Activated naive CD8-positive, alpha-beta T cell treated with anti-CD3 and anti-CD28 coated beads, Interleukin-2, amount 50 U/mL, for 24 hours (primary cell): ENCODE data around the gene PEPD.

ENCODE experiments used
- ATAC-seq: fragments of 150-1000 bp; cut with Tn5 transposase; one replicate; pipeline ENCODE4 v1.10.0; 2021
- DNase-seq: peaks from one replicate; pipeline ENCODE4 v3.0.0; 2021
- H3K27ac Mint-ChIP-seq: one replicate; pipeline ENCODE4 v1.8.0; 2021; ENCODE audit warnings: mild to moderate bottlenecking, mixed read lengths
- H3K27me3 Mint-ChIP-seq: one replicate; pipeline ENCODE4 v1.8.0; 2021; ENCODE audit warnings: mixed read lengths
- H3K36me3 Mint-ChIP-seq: one replicate; pipeline ENCODE4 v1.8.0; 2021; ENCODE audit warnings: low read depth, mixed read lengths
- H3K4me1 Mint-ChIP-seq: one replicate; pipeline ENCODE4 v1.8.0; 2021; ENCODE audit warnings: mixed read lengths
- H3K4me3 Mint-ChIP-seq: one replicate; pipeline ENCODE4 v1.8.0; 2021; ENCODE audit warnings: mild to moderate bottlenecking, moderate library complexity, mixed read lengths
- H3K9me3 Mint-ChIP-seq: one replicate; pipeline ENCODE4 v1.8.0; 2021; ENCODE audit warnings: mixed read lengths

Gene PEPD

GRCh38 chr19:33385956-33386355 is 135.6 kb downstream of the PEPD start:
- Mint-ChIP-seq H3K36me3 (peaks cover 8% of the 10 kb centered on the region), H3K4me3 (no peak overlapping the region), H3K4me1 (peaks cover 1% of the 10 kb centered on the region), H3K27me3 (no peaks in the 10 kb centered on the region), H3K27ac (no peak overlapping the region), H3K9me3 (no peaks in the 10 kb centered on the region)
- ATAC-seq (no peak), DNase-seq (no peak)

GRCh38 chr19:33384983-33385382 is 136.6 kb downstream of the PEPD start:
- no peak overlapping the region for H3K27ac Mint-ChIP-seq
- no peaks in the 10 kb centered on the region for H3K27me3 Mint-ChIP-seq
- DNase-seq: no peak
- no peak for ATAC-seq
- no peaks in the 10 kb centered on the region for H3K9me3 Mint-ChIP-seq
- H3K4me3 Mint-ChIP-seq: no peak overlapping the region
- H3K36me3 Mint-ChIP-seq: peaks cover 11% of the 10 kb centered on the region
- H3K4me1 Mint-ChIP-seq: peaks cover 2% of the 10 kb centered on the region

GRCh38 chr19:33383720-33384292 is 137.8 kb downstream of the PEPD start:
- H3K27ac Mint-ChIP-seq: no peak overlapping the region
- H3K9me3 Mint-ChIP-seq: no peaks in the 10 kb centered on the region
- H3K4me3 Mint-ChIP-seq: no peak overlapping the region
- no peak for DNase-seq
- ATAC-seq: no peak
- H3K36me3 Mint-ChIP-seq: peaks cover 21% of the 10 kb centered on the region
- no peaks in the 10 kb centered on the region for H3K27me3 Mint-ChIP-seq
- H3K4me1 Mint-ChIP-seq: peaks cover 8% of the 10 kb centered on the region

- Mint-ChIP-seq H3K9me3 (no peaks in the 10 kb centered on the region), H3K4me1 (peaks cover 16% of the 10 kb centered on the region), H3K36me3 (peaks cover 23% of the 10 kb centered on the region), H3K4me3 (no peak overlapping the region), H3K27ac (no peak overlapping the region), H3K27me3 (no peaks in the 10 kb centered on the region)
- DNase-seq (no peak), ATAC-seq (no peak)
Measured at GRCh38 chr19:33382982-33383381, 138.6 kb downstream of the PEPD start.

GRCh38 chr19:33382006-33382405 is 139.6 kb downstream of the PEPD start:
- Mint-ChIP-seq H3K4me3 (no peak overlapping the region), H3K9me3 (no peaks in the 10 kb centered on the region), H3K4me1 (peaks cover 25% of the 10 kb centered on the region), H3K27ac (no peak overlapping the region), H3K36me3 (peaks cover 24% of the 10 kb centered on the region), H3K27me3 (no peaks in the 10 kb centered on the region)
- DNase-seq (no peak), ATAC-seq (no peak)

GRCh38 chr19:33381101-33381500 is 140.5 kb downstream of the PEPD start:
- H3K4me1 Mint-ChIP-seq: peaks cover 34% of the 10 kb centered on the region
- no peak overlapping the region for H3K27ac Mint-ChIP-seq
- no peak overlapping the region for H3K4me3 Mint-ChIP-seq
- DNase-seq (no peak), ATAC-seq (no peak)
- no peaks in the 10 kb centered on the region for H3K9me3 Mint-ChIP-seq
- H3K27me3 Mint-ChIP-seq: no peaks in the 10 kb centered on the region
- peaks cover 26% of the 10 kb centered on the region for H3K36me3 Mint-ChIP-seq

- no peak overlapping the region for H3K4me3 Mint-ChIP-seq
- DNase-seq (no peak), ATAC-seq (no peak)
- H3K36me3 Mint-ChIP-seq: peaks cover 33% of the 10 kb centered on the region
- H3K4me1 Mint-ChIP-seq: peaks cover 52% of the 10 kb centered on the region
- no peak overlapping the region for H3K27ac Mint-ChIP-seq
- no peaks in the 10 kb centered on the region for H3K9me3 Mint-ChIP-seq
- no peaks in the 10 kb centered on the region for H3K27me3 Mint-ChIP-seq
Measured at GRCh38 chr19:33379151-33379829, 142.3 kb downstream of the PEPD start.

- Mint-ChIP-seq H3K27ac (no peak overlapping the region), H3K4me3 (no peak overlapping the region), H3K36me3 (peaks cover 30% of the 10 kb centered on the region), H3K27me3 (no peaks in the 10 kb centered on the region), H3K9me3 (no peaks in the 10 kb centered on the region), H3K4me1 (peaks cover 57% of the 10 kb centered on the region)
- DNase-seq (no peak), ATAC-seq (no peak)
Measured at GRCh38 chr19:33377586-33378475, 143.8 kb downstream of the PEPD start.

- no peak for DNase-seq
- no peaks in the 10 kb centered on the region for H3K27me3 Mint-ChIP-seq
- peaks cover 59% of the 10 kb centered on the region for H3K4me1 Mint-ChIP-seq
- no peak overlapping the region for H3K4me3 Mint-ChIP-seq
- H3K27ac Mint-ChIP-seq: no peak overlapping the region
- H3K9me3 Mint-ChIP-seq: no peaks in the 10 kb centered on the region
- peaks cover 30% of the 10 kb centered on the region for H3K36me3 Mint-ChIP-seq
- no peak for ATAC-seq
Measured at GRCh38 chr19:33376941-33377557, 144.5 kb downstream of the PEPD start.

- H3K9me3 Mint-ChIP-seq: no peaks in the 10 kb centered on the region
- H3K27ac Mint-ChIP-seq: no peak overlapping the region
- DNase-seq: no peak
- peaks cover 59% of the 10 kb centered on the region for H3K4me1 Mint-ChIP-seq
- no peak for ATAC-seq
- H3K27me3 Mint-ChIP-seq: no peaks in the 10 kb centered on the region
- H3K36me3 Mint-ChIP-seq: peaks cover 30% of the 10 kb centered on the region
- H3K4me3 Mint-ChIP-seq: peak overlapping the region; percentile 15
Measured at GRCh38 chr19:33376423-33376822, 145.2 kb downstream of the PEPD start.

- Mint-ChIP-seq H3K27ac (peak overlapping the region; percentile 92), H3K9me3 (no peaks in the 10 kb centered on the region), H3K4me3 (peak overlapping the region; percentile 98), H3K4me1 (peaks cover 57% of the 10 kb centered on the region), H3K27me3 (no peaks in the 10 kb centered on the region), H3K36me3 (peaks cover 24% of the 10 kb centered on the region)
- DNase-seq (no peak), ATAC-seq (no peak)
Measured at GRCh38 chr19:33375837-33376159, 145.8 kb downstream of the PEPD start.

GRCh38 chr19:33375156-33375836 is 146.3 kb downstream of the PEPD start:
- no peak for DNase-seq
- Mint-ChIP-seq H3K9me3 (no peaks in the 10 kb centered on the region), H3K27ac (peak overlapping the region; percentile 92), H3K36me3 (peaks cover 23% of the 10 kb centered on the region), H3K27me3 (no peaks in the 10 kb centered on the region), H3K4me3 (peak overlapping the region; percentile 98), H3K4me1 (peaks cover 57% of the 10 kb centered on the region)
- ATAC-seq: no peak

- no peaks in the 10 kb centered on the region for H3K27me3 Mint-ChIP-seq
- peak; percentile 19 for DNase-seq
- H3K4me1 Mint-ChIP-seq: peaks cover 56% of the 10 kb centered on the region
- H3K4me3 Mint-ChIP-seq: peak overlapping the region; percentile 98
- H3K9me3 Mint-ChIP-seq: no peaks in the 10 kb centered on the region
- H3K36me3 Mint-ChIP-seq: peaks cover 18% of the 10 kb centered on the region
- H3K27ac Mint-ChIP-seq: peak overlapping the region; percentile 92
- no peak for ATAC-seq
Measured at GRCh38 chr19:33374236-33374714, 147.3 kb downstream of the PEPD start.
